Neural progenitor cell (in vitro differentiated cells): ENCODE results near the gene CACNA1C.

Experiments used
- CTCF ChIP-seq: fragments of 200-600 bp; sonication (generic); IDR thresholded peaks from 2 replicates; pipeline ENCODE4 v1.5.1; 2017; ENCODE audit warnings: antibody characterized with exemption, mild to moderate bottlenecking
- EZH2 ChIP-seq: fragments of 200-600 bp; sonication (generic); IDR thresholded peaks from 2 replicates; pipeline ENCODE4 v1.6.1; 2017; ENCODE audit warnings: antibody characterized with exemption, mild to moderate bottlenecking, moderate library complexity

DNA sequence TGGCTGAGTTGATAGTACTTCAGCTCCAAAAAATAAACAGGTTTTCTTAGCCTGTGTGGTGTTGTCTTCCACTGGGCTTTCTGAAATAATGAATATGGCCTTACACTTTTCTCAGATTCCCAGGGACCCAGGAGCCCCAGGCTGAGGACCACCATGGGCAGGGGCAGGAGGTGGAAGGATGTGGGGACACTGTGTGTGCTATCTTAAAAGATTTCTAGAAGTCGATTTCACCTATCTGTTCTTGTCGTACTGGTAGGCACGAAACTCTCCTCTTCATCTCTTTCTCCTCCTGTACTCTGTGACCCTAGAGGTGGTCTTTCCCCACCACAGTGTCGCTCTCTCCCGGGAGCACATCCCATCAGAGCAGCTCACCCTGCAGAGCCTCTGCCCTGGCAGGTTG is 634.3 kb downstream of the CACNA1C start:
- TF ChIP-seq EZH2 (no peak), CTCF (no peak)
